Ishikawa (cell line): ENCODE data around the gene ASB7.
A peak's percentile ranks its signal among the peaks of the same experiment; 100 is the strongest.

ENCODE experiments used
- CEBPB ChIP-seq: IDR thresholded peaks from 2 replicates; pipeline ENCODE4 v1.6.1; 2012
- CREB1 ChIP-seq: IDR thresholded peaks from 2 replicates; pipeline ENCODE4 v1.6.1; 2012; ENCODE audit warnings: low read depth
- EGR1 ChIP-seq: IDR thresholded peaks from 2 replicates; pipeline ENCODE4 v1.6.1; 2012
- EP300 ChIP-seq: IDR thresholded peaks from 2 replicates; pipeline ENCODE4 v1.6.1; 2012; ENCODE audit warnings: borderline replicate concordance
- FOXM1 ChIP-seq: IDR thresholded peaks from 2 replicates; pipeline ENCODE4 v1.6.1; 2012; ENCODE audit warnings: low read depth, borderline replicate concordance
- MAX ChIP-seq: IDR thresholded peaks from 2 replicates; pipeline ENCODE4 v1.6.1; 2012
- NFIC ChIP-seq: IDR thresholded peaks from 2 replicates; pipeline ENCODE4 v1.6.1; 2012
- RAD21 ChIP-seq: IDR thresholded peaks from 2 replicates; pipeline ENCODE4 v1.6.1; 2012; ENCODE audit warnings: low read depth
- REST ChIP-seq: IDR thresholded peaks from 2 replicates; pipeline ENCODE4 v1.6.1; 2012; ENCODE audit warnings: low read depth, mild to moderate bottlenecking
- TAF1 ChIP-seq: IDR thresholded peaks from 2 replicates; pipeline ENCODE4 v1.6.1; 2012; ENCODE audit warnings: low read depth, mild to moderate bottlenecking
- TCF12 ChIP-seq: IDR thresholded peaks from 2 replicates; pipeline ENCODE4 v1.6.1; 2012; ENCODE audit warnings: low read depth
- TEAD4 ChIP-seq: IDR thresholded peaks from 2 replicates; pipeline ENCODE4 v1.6.1; 2012
- USF1 ChIP-seq: IDR thresholded peaks from 2 replicates; pipeline ENCODE4 v1.6.1; 2012
- YY1 ChIP-seq: IDR thresholded peaks from 2 replicates; pipeline ENCODE4 v1.6.1; 2012; ENCODE audit warnings: low read depth
- ZBTB7A ChIP-seq: IDR thresholded peaks from 2 replicates; pipeline ENCODE4 v1.6.1; 2012; ENCODE audit warnings: low read depth

The ASB7 gene

GRCh38 chr15:100614918-100615317 is 12.5 kb downstream of the ASB7 start:
- TF ChIP-seq TEAD4: no peak
- TF ChIP-seq EGR1: no peak
- no peak for TF ChIP-seq MAX
- no peak for TF ChIP-seq TAF1
- TF ChIP-seq CREB1: no peak
- TF ChIP-seq NFIC: no peak
- no peak for TF ChIP-seq REST
- TF ChIP-seq YY1: no peak
- TF ChIP-seq ZBTB7A: no peak
- TF ChIP-seq RAD21: no peak
- no peak for TF ChIP-seq CEBPB
- TF ChIP-seq FOXM1: no peak
- no peak for TF ChIP-seq USF1
- no peak for TF ChIP-seq EP300
- no peak for TF ChIP-seq TCF12

GRCh38 chr15:100615801-100616200 is 13.4 kb downstream of the ASB7 start:
- TF ChIP-seq USF1 (no peak), REST (no peak), TAF1 (no peak), CEBPB (no peak), FOXM1 (no peak), EP300 (no peak), RAD21 (no peak), CREB1 (no peak), ZBTB7A (no peak), EGR1 (no peak), MAX (no peak), NFIC (no peak), TCF12 (no peak)

GRCh38 chr15:100616700-100617099 is 14.3 kb downstream of the ASB7 start:
- TF ChIP-seq CEBPB (no peak), TEAD4 (no peak), MAX (no peak), ZBTB7A (no peak), NFIC (no peak)

- TF ChIP-seq CEBPB (no peak), TEAD4 (no peak), FOXM1 (no peak), NFIC (no peak), TCF12 (no peak), USF1 (no peak), EP300 (no peak), YY1 (no peak), CREB1 (no peak)
Observed at GRCh38 chr15:100623301-100623700, 20.9 kb downstream of the ASB7 start.

- TF ChIP-seq TEAD4: no peak
- peak; percentile 77 for TF ChIP-seq RAD21
Observed at GRCh38 chr15:100627789-100628395, 25.5 kb downstream of the ASB7 start.

- TF ChIP-seq YY1 (no peak), CREB1 (no peak), CEBPB (no peak), EP300 (no peak), TCF12 (no peak), FOXM1 (no peak), REST (no peak), TAF1 (no peak)
Observed at GRCh38 chr15:100628746-100629145, 26.4 kb downstream of the ASB7 start.
